Measurements from ENCODE around the gene ASPHD1. TPM values are rescaled to one million over a fixed set of nuclear protein-coding genes. Genes with fewer than 3 reads are reported as not detected.

Gene ASPHD1
- total and polyA plus RNA-seq, 2 of the 4 experiments (the other 2 are of a cell fraction), result 4.1 to 14.5 TPM

GRCh38 chr16:29898804-29899515, 1.3 kb upstream of the ASPHD1 start:
- intact Hi-C loops (cut with micrococcal nuclease), result no loop called here
- ATAC-seq (ENCODE audit: low read depth), result peak; percentile 50
- Histone ChIP-seq H3K4me2 (ENCODE audit: low read depth, low read length) (peak overlapping the region; percentile 77), H3K4me3 (ENCODE audit: insufficient read depth, low read depth, low read length) (peak overlapping the region; percentile 47), H3K79me1 (ENCODE audit: low read depth in 1 of 2, low read length in 2 of 2) (peaks cover 8 to 25% of the 10 kb centered on the region in 2 experiments; a peak in 3 of 4 replicates), H3K9me3 (ENCODE audit: control insufficient read depth, insufficient read depth, low read length) (no peaks in the 10 kb centered on the region), H4K91ac (ENCODE audit: insufficient read depth, low read depth, low read length) (peak overlapping the region; percentile 69; the same call in 1 of the 2 replicates), H4K5ac (ENCODE audit: low read depth, low read length) (no peak overlapping the region), H4K20me1 (ENCODE audit: insufficient read depth, low read length) (peaks cover 7% of the 10 kb centered on the region), H3K27ac (ENCODE audit: insufficient read depth, low read length) (peak overlapping the region; percentile 59), H3K23ac (ENCODE audit: low read depth, low read length) (no peak overlapping the region), H4K8ac (ENCODE audit: low read depth in 2 of 2, low read length in 2 of 2) (peak overlapping the region in 1 of 2 experiments; percentile 34; a peak in 1 of 4 replicates), H2AK9ac (replicated peaks; ENCODE audit: low read depth, low read length, poor library complexity) (no peak overlapping the region), H2BK5ac (ENCODE audit: low read depth, low read length, poor library complexity, severe bottlenecking) (peak overlapping the region; percentile 38), H3K18ac (ENCODE audit: low read depth, low read length) (no peak overlapping the region), H3K4ac (ENCODE audit: low read depth, low read length) (no peak overlapping the region), H2AFZ (replicated peaks; ENCODE audit: low read length, poor library complexity) (peak overlapping the region; percentile 77), H2BK15ac (ENCODE audit: low read depth, low read length) (no peak overlapping the region), H2BK120ac (ENCODE audit: low read depth, low read length) (no peak overlapping the region), H2AK5ac (ENCODE audit: low read depth, low read length) (no peak overlapping the region), H3K9me1 (ENCODE audit: insufficient read depth, low read length) (peaks cover 6% of the 10 kb centered on the region), H3K36me3 (ENCODE audit: control insufficient read depth, insufficient read depth, low read length) (0 out of 2 replicates have a peak, but pooled peaks cover 4% of the 10 kb centered on the region), H3K14ac (replicated peaks; ENCODE audit: low read depth, low read length) (no peak overlapping the region), H3K56ac (ENCODE audit: extremely low read depth, insufficient read depth, low read length) (peak overlapping the region; percentile 51; the same call in 1 of the 2 replicates), H3K27me3 (ENCODE audit: control insufficient read depth, insufficient read depth, low read length) (peaks cover 5% of the 10 kb centered on the region; the same call in 1 of the 2 replicates), H3K4me1 (ENCODE audit: control insufficient read depth, insufficient read depth, low read length) (peaks cover 10% of the 10 kb centered on the region), H3K9ac (ENCODE audit: low read depth, low read length) (peak overlapping the region; percentile 55), H2BK20ac (ENCODE audit: low read depth, low read length) (no peak overlapping the region)
- CTCF ChIA-PET, result interaction anchor here (0.7 to 0.9 kb wide), 2 partner anchors 18 to 107 kb away, joined by 3 read pairs; no protein-coding TSS in a partner anchor
- dilution Hi-C loops (cut with HindIII; ENCODE audit: low sequenced_read_pairs, unreplicated experiment), result no loop called here
- no peak for DNase-seq
- in situ Hi-C loops (cut with MboI; ENCODE audit: low sequenced_read_pairs), result no loop called here
- WGBS, 2 experiments (ENCODE audit: extremely low coverage in 2 of 2, insufficient read length in 1 of 2), result 20% methylated on average over 1 of the region's 25 CpGs; no CpG with 5 or more reads in 1 of the 2 experiments
- BruUV-seq (replicated peaks), result no TSS peak
- POLR2A ChIA-PET (ENCODE audit: unreplicated experiment), result interaction anchor here (0.6 kb wide), 1 partner anchor 64 kb away, joined by 3 read pairs; no protein-coding TSS in a partner anchor
- no peak for TF ChIP-seq POLR2A (IDR thresholded peaks at IDR 0.05; ENCODE audit: low read depth, low read length)
- no peak for TF ChIP-seq FOS (IDR thresholded peaks at IDR 0.05; ENCODE audit: low read depth, low read length)
- no peak for TF ChIP-seq SMC3 (IDR thresholded peaks at IDR 0.05; ENCODE audit: low read depth, low read length)
- no peak for TF ChIP-seq RAD21 (IDR thresholded peaks at IDR 0.05; ENCODE audit: low read length)

All from IMR-90 (cell line).